Fibroblast of lung (primary cell): Measurements from ENCODE around the gene PCDH1. TPM values are rescaled to one million over a fixed set of nuclear protein-coding genes. Genes with fewer than 3 reads are reported as not detected.
A peak's percentile ranks its signal among the peaks of the same experiment; 100 is the strongest.

Experiments
- DNase-seq, 2 donors: peaks; one replicate each; pipeline versions ENCODE4 v3.0.0 to v3.0.0-alpha.2; 2010; ENCODE audit warnings: low read depth in 2 of 2
- H2AFZ ChIP-seq: 2 replicates; pipeline ENCODE4 v1.5.1; 2012; ENCODE audit warnings: low read length, control low read depth, inconsistent platforms
- H3K27ac ChIP-seq: 2 replicates; pipeline ENCODE4 v1.5.1; 2011; ENCODE audit warnings: low read length, control low read depth; ENCODE audit not compliant: insufficient read depth
- H3K27me3 ChIP-seq: 2 replicates; pipeline ENCODE4 v1.5.1; 2011; ENCODE audit warnings: mild to moderate bottlenecking, low read length; ENCODE audit not compliant: control insufficient read depth, insufficient read depth
- H3K36me3 ChIP-seq: 2 replicates; pipeline ENCODE4 v1.5.1; 2011; ENCODE audit warnings: low read length; ENCODE audit not compliant: control insufficient read depth, insufficient read depth
- H3K4me1 ChIP-seq: 2 replicates; pipeline ENCODE4 v1.5.1; 2011; ENCODE audit warnings: low read length; ENCODE audit not compliant: control insufficient read depth, insufficient read depth; ENCODE audit errors: extremely low read depth
- H3K4me2 ChIP-seq: 2 replicates; pipeline ENCODE4 v1.5.1; 2011; ENCODE audit warnings: low read length, control low read depth; ENCODE audit not compliant: insufficient read depth; ENCODE audit errors: extremely low read depth
- H3K4me3 ChIP-seq, 4 experiments: fragments of 200-600 bp in 1 of 4; sonication (generic) in 1 of 4; replicated peaks in 1 of 4; 2 replicates each; pipeline ENCODE4 v1.5.1; 2011 to 2016; ENCODE audit warnings: low read length in 4 of 4, low read depth in 3 of 4, mild to moderate bottlenecking in 3 of 4, control low read depth in 2 of 4, inconsistent platforms in 1 of 4, mixed read lengths in 1 of 4; ENCODE audit not compliant: insufficient read depth in 1 of 4; ENCODE audit errors: control extremely low read depth in 1 of 4
- H3K79me2 ChIP-seq: 2 replicates; pipeline ENCODE4 v1.5.1; 2012; ENCODE audit warnings: mild to moderate bottlenecking, low read length, inconsistent platforms; ENCODE audit not compliant: control insufficient read depth, insufficient read depth
- H3K9ac ChIP-seq: 2 replicates; pipeline ENCODE4 v1.5.1; 2011; ENCODE audit warnings: mild to moderate bottlenecking, low read length, control low read depth; ENCODE audit not compliant: insufficient read depth
- H3K9me3 ChIP-seq: 2 replicates; pipeline ENCODE4 v1.5.1; 2012; ENCODE audit warnings: low read depth, low read length; ENCODE audit not compliant: control insufficient read depth, insufficient read depth
- H4K20me1 ChIP-seq: 2 replicates; pipeline ENCODE4 v1.5.1; 2011; ENCODE audit warnings: low read length; ENCODE audit not compliant: control insufficient read depth, insufficient read depth; ENCODE audit errors: extremely low read depth
- EZH2 ChIP-seq: IDR thresholded peaks from 2 replicates; pipeline ENCODE4 v1.5.1; 2012; ENCODE audit warnings: low read length, control low read depth, mild to moderate bottlenecking; ENCODE audit errors: missing control alignments
- polyA plus RNA-seq, 2 donors: library from polyadenylated mRNA; depleted of rRNA in 1 of 2; stranded (reverse) in 1 of 2; unstranded in 1 of 2; fragments of >200 nt; gene quantifications; 2 replicates each; pipeline ENCODE4 v1.2.1, GENCODE V29; 2011 to 2012; ENCODE audit warnings: missing spikeins in 1 of 2
- total RNA-seq: library from RNA; depleted of rRNA; stranded (reverse); fragments of >200 nt; gene quantifications from 2 replicates; pipeline ENCODE4 v1.2.1, GENCODE V29; 2014
- TF ChIP-seq, protein P1 (sequence below), 2 donors: IDR thresholded peaks in 1 of 2; conservative IDR thresholded peaks in 1 of 2; 1 replicate in 1 of 2; 2 replicates in 1 of 2; pipeline ENCODE4 v1.5.1; 2011 to 2012; ENCODE audit warnings: low read length in 2 of 2, control low read depth in 1 of 2, inconsistent platforms in 1 of 2, low read depth in 1 of 2, mild to moderate bottlenecking in 1 of 2

Gene PCDH1
- total and polyA plus RNA-seq, 2 donors (not counting 1 experiment from before 2014, with no cell fraction given): 0.66 to 1.6 TPM

DNA sequence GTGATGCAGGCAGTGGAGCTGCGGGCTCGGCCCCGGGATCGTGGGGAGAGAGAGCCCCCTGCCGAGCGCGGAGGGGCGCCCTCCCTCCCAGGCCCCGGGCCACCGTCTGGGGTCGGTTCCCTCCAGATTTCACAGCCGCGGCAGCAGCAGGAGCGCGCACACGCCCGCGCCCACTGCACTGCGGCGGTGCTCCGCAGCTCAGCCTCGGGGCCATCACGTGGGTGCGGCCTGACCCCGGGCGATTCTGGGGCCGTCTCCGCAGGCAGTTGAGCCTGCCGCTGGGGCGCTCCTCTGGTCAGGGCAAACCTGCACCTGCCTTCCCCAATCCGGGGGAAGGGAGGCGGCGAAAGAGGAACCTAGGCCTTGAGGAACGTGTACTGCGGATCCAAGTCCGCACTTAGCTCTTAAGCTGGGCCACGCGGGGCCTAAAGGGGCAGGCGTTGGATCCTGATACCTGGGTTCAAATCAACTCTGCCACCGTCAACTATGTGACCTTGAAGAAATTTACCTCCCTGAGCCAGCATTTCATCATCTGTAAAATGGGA lies 36.1 kb upstream of the PCDH1 start:
- peak in 1 of 2 donors; percentile 6 for DNase-seq
- Histone ChIP-seq H4K20me1 (no peaks in the 10 kb centered on the region), H3K9ac (no peak overlapping the region)

DNA sequence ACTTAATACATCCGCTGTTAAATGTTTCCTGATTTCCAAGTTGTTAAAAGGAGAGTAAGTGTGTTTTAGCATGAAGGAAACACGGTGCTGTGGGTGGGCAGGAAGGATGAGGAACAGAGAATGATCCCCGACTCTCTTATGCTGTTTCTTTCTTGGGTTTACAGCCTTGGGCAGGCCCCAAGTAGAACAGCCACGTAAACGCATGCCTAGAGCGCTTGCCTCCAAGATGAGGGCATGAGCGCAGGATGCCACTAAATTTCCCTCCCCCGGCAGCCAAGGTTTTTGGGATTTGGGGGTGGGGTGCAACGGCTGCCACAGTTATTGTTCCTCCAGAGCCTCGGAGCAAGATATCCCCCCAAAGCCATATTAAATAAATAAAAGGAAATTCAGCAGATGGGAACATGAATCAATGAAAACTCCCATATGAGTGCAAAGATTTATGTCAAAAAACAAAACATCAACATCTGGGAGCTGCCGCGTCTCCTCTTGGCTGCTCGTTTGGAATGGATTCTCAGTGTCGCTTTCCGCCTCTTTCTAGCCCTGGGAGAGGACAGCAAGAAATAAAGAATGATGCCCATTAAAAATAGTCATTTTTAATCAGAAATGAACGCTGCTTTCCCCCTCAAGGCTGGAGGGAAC lies 35.5 kb upstream of the PCDH1 start:
- Histone ChIP-seq H3K27ac (no peak overlapping the region), H3K9me3 (no peaks in the 10 kb centered on the region), H3K9ac (no peak overlapping the region), H3K27me3 (peaks cover 5% of the 10 kb centered on the region), H3K79me2 (no peaks in the 10 kb centered on the region), H3K36me3 (no peaks in the 10 kb centered on the region), H3K4me1 (peaks cover 3% of the 10 kb centered on the region), H2AFZ (peak overlapping the region; percentile 58), H4K20me1 (no peaks in the 10 kb centered on the region), H3K4me2 (peak overlapping the region; percentile 75), H3K4me3 (peak overlapping the region in 3 of 4 experiments; percentile 35 to 52 (median 40))
- TF ChIP-seq, protein P1, sequence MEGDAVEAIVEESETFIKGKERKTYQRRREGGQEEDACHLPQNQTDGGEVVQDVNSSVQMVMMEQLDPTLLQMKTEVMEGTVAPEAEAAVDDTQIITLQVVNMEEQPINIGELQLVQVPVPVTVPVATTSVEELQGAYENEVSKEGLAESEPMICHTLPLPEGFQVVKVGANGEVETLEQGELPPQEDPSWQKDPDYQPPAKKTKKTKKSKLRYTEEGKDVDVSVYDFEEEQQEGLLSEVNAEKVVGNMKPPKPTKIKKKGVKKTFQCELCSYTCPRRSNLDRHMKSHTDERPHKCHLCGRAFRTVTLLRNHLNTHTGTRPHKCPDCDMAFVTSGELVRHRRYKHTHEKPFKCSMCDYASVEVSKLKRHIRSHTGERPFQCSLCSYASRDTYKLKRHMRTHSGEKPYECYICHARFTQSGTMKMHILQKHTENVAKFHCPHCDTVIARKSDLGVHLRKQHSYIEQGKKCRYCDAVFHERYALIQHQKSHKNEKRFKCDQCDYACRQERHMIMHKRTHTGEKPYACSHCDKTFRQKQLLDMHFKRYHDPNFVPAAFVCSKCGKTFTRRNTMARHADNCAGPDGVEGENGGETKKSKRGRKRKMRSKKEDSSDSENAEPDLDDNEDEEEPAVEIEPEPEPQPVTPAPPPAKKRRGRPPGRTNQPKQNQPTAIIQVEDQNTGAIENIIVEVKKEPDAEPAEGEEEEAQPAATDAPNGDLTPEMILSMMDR (conservative IDR thresholded peaks at IDR 0.05 in 1 of 2, IDR thresholded peaks at IDR 0.05 in 1 of 2; ENCODE audit: low read depth in 1 of 2, low read length in 2 of 2): no peak
- TF ChIP-seq EZH2: peak; percentile 51
- DNase-seq: no peak

More for the DNA sequence above, 36.1 kb upstream of the PCDH1 start:
- Histone ChIP-seq H3K4me3 (peak overlapping the region in 3 of 4 experiments; percentile 35 to 52 (median 40)), H2AFZ (peak overlapping the region; percentile 58), H3K9me3 (no peaks in the 10 kb centered on the region), H3K4me2 (peak overlapping the region; percentile 75), H3K4me1 (peaks cover 3% of the 10 kb centered on the region), H3K27me3 (peaks cover 5% of the 10 kb centered on the region), H3K36me3 (no peaks in the 10 kb centered on the region), H3K27ac (no peak overlapping the region), H3K79me2 (no peaks in the 10 kb centered on the region)
- TF ChIP-seq EZH2: no peak
- TF ChIP-seq, protein P1 (conservative IDR thresholded peaks at IDR 0.05 in 1 of 2, IDR thresholded peaks at IDR 0.05 in 1 of 2; ENCODE audit: low read depth in 1 of 2, low read length in 2 of 2): peak; percentile 16 to 17

DNA sequence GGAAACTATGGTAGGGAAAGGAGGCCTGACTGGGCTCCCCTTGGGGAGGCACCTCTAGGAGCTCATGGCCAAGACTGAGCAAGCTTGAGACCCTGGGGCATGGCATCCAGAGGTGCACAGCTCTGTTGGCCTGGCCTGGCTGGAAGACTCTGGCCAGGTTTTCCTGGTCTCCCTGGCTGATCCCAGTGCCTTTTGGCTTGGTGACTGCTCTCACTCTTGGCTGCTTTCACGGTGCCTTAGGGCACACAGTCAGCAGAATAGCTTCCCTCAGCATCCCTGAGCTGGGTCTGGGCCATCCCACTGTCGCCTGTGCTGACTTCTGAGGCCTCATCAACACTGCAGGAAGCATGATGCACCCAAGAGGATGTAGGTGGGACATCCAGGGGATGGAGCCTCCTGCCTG lies 32.1 kb upstream of the PCDH1 start:
- no peaks in the 10 kb centered on the region for H3K9me3 ChIP-seq
- no peak overlapping the region for H3K4me2 ChIP-seq
- no peak for DNase-seq
- H3K4me1 ChIP-seq: peaks cover 3% of the 10 kb centered on the region
- H3K4me3 ChIP-seq: no peak overlapping the region
- H4K20me1 ChIP-seq: no peaks in the 10 kb centered on the region
- no peak for TF ChIP-seq EZH2
- TF ChIP-seq, protein P1 (conservative IDR thresholded peaks at IDR 0.05 in 1 of 2, IDR thresholded peaks at IDR 0.05 in 1 of 2; ENCODE audit: low read depth in 1 of 2, low read length in 2 of 2): no peak
- no peaks in the 10 kb centered on the region for H3K36me3 ChIP-seq
- H3K79me2 ChIP-seq: no peaks in the 10 kb centered on the region
- H3K27ac ChIP-seq: no peak overlapping the region
- H3K27me3 ChIP-seq: peaks cover 5% of the 10 kb centered on the region
- H3K9ac ChIP-seq: no peak overlapping the region
- H2AFZ ChIP-seq: no peak overlapping the region
